SHP77 treated with DMSO at 0.1 percent for 48 hours (cell line): ENCODE results near the gene CKS1B.

ENCODE experiments used
- DNase-seq: peaks from one replicate; lab custom pipeline; 2025; lab: John Stamatoyannopoulos, UW

The CKS1B gene

DNA sequence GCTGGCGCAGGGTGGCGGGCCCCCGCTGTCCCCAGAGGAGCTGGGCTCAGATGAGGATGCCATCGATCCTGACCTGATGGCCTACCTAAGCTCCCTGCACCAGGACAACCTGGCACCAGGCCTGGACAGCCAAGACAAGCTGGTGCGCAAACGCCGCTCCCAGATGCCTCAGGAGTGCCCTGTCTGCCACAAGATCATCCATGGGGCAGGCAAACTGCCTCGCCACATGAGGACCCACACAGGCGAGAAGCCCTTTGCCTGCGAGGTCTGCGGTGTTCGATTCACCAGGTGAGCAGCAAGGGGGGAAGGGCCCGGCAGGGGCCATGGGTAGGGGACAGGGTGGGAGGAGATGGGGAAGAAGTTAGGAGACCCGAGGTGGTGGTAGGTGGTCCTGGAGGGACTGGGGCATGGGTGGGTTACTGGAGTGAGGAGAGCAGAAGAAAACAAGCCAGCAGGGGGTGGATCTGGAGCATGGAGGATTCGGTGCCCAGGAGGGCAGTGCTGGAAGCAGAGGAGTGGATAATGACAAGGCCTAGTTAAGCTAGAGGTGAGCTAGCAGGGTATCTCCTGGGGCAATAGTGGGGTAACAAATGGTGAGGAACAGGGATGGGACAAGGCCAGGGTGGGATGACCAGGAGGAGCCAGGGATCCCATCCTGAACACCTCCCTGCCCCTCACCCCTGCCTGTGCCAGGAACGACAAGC lies 41.2 kb downstream of the CKS1B start:
- DNase-seq, result no peak

DNA sequence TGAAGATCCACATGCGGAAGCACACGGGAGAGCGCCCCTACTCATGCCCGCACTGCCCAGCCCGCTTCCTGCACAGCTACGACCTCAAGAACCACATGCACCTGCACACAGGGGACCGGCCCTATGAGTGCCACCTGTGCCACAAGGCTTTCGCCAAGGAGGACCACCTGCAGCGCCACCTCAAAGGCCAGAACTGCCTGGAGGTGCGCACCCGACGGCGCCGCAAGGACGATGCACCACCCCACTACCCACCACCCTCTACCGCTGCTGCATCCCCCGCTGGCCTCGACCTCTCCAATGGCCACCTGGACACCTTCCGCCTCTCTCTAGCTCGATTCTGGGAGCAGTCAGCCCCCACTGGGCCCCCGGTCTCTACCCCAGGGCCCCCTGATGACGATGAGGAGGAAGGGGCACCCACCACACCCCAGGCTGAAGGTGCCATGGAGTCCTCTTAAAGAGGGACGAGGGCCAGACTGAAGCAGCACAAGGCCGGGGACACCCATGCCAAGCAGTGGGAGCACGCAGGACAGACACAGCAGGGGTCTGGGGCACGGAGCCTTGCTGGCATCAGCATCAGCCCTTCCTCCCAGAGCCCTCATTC lies 41.9 kb downstream of the CKS1B start:
- DNase-seq, result no peak

DNA sequence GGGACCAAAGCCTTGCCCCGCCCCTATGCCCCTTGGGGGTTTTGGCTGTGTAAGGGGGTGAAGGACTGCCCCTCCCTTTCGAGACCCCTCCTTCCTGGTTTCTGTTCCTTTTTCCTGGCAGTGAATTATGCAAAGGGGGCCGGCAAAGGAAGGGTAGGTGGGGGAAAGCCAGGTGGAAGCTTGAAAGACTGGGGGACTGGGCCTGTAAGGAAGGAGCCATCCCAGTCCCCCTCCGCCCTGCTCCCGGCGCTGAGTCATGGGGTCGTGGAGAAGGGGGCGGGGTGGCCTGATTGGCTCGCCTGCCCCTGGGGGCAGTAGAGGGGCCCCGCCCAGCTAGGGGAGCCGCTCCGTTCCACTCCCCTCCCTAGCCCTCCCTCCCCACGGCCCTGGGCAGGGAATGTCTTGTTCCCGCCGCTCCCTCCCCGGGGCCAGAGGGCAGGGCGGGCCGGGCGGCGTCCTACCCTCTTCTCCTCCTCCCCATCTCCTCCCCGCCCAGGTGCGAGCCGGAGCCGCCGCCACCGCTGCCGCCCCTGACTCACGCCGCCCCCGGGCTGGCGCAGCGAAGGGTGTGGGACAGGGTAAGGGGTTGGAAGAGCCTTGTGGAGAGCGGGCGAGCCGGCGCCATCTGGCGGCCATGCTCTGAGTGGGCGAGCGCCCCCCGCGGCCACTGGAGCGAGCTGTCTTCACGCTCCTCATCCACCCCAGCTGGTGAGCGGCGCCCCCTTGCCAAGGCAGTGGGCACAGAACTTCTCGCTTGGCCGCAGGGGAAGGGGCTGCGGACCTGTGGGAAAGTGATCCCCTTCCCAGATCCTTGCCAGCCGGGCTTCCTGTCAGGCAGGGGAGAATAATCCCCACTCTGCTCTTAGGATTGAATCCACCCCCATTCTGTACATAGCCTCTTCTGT lies 42.8 kb downstream of the CKS1B start:
- peak; percentile 87 for DNase-seq

DNA sequence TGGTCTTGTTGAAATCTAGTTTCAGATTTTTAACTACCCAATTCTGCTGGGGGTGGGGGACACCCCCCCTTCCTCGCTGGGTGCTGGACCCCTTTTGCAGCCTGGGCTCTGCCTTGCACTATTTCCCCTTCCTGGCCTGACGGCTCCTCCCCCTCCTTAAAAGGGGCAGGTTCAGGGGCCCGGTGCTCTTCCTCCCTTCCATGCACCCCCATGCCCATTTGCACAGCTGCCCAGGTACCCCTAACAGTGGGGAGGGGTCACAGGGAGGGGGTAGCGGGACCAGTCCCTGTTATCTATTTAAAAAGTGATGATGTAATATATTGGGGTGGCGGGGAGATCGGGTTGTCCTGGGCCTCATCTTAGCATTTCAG lies 43.5 kb downstream of the CKS1B start:
- DNase-seq, result no peak

DNA sequence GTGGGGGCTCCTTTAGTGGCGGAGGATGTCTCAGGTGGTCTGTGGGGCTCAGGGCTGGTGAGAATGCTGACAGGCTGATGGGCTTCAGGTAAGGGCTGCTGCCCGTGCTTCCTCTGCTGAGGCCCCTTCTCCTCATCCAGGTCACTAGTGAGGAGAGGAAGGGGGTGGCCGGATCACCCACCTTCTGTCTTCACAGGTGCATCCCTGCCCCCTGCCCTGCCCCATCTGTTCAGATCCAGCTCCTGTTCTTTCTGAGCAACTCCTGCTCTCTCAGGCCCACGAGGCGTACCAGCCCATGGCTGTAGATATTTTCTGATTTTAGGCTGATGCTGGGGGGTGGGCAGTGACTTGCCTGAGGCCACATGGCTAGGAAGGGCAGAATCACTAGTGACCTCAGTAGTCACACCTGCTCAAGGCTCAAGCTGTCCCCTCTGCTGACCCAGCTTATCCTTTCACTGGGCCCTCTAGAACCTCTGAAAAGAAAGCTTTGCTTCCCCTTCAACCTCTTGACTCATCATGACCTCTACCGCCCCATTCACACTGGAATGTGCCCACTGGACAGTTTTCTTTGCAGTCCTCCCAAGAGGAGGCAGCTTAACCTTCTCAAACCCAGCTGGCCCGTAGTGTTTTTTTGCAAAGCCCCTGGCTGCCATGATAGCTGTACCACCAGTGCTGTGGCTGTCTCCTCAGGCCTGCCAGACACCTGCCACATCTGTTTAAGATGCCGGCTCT lies 44.3 kb downstream of the CKS1B start:
- no peak for DNase-seq

DNA sequence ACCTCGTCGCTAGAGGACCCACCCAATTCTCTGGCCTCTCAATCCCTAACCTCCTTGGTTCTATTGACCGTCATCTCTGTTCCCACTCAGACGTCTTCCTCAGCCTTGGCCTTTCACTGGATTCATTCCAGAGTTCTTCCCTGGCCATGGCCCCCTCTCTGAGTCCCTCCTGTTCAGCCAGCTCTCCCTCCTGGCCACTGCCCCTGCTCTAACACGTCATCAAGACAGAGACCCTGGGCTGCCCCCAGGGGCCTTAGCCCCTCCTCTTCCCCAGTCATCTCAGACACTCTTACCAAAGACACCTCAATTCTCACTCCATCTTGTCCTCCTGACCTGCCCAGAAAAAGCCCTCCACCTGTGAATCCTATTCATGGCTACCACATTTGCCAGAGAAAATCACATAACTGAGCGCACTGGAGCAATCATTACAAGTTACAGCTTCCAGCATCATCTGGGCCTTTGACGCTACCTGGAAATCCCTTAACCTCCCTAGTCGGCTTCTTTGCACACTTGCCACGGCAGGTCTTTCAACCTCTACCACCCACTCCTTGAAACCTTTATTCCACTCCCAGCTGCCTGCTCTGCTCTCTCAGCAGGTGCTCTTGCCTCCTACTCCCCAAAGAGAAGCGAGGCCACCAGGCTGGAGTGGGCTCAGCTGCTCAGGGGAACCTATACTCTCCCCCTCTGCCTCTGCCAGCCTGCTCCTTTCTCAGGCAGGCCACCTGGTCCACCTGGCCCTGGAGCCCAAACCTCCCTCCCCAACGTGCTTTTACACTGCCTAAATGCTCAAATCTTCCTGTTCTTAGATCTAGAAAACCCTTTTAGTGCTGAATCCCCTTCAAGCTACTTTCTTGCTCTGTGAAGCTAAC lies 45.1 kb downstream of the CKS1B start:
- no peak for DNase-seq

DNA sequence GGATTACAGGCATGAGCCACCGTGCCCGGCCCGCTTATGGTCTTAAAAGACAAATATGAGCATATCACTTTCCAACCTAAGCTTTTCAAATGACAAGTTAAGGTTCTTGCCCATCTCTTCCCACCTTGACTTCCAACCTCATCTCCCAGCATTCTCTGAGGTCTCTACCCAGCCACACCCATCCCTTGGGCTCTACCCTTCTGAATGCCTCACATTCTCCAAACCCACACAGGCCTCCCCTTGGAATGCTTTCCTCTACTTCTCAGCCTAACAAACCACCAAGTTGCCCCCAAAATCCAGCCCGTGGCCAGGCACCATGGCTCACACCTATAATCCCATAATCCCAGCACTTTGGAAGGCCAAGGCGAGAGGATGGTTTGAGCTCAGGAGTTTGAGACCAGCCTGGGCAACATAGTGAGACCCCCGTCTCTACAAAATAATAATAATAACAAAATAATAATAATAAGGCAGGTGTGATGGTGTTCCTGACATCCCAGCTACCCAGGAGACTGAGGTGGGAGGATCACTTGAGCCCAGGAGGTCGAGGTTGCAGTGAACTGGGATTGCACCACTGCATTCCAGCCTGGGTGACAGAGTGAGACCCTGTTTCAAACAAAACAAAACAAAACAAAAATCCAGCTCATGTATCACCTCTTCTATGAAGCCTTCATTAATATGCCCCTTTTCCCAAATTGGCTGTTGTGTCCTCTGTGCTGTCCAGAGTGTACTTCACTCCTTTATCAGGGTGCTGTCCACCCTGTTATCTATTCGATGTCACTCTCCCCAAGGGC lies 47.9 kb downstream of the CKS1B start:
- DNase-seq, result no peak

DNA sequence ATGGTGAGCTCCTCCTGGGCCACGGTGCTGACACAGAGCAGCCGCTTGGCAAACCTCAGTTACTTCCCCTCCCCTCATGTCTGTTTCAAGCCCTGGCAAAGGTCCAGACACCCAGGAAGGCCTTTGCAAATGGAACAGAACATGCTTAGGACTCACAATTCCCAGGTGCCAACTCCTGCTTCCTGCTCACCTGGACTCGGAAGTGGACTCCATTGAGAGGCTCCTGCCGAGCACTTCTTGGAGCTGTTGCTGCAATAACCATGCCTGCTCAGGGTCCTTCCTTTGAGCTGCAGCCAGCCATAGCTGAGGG lies 48.4 kb downstream of the CKS1B start:
- DNase-seq, result no peak

DNA sequence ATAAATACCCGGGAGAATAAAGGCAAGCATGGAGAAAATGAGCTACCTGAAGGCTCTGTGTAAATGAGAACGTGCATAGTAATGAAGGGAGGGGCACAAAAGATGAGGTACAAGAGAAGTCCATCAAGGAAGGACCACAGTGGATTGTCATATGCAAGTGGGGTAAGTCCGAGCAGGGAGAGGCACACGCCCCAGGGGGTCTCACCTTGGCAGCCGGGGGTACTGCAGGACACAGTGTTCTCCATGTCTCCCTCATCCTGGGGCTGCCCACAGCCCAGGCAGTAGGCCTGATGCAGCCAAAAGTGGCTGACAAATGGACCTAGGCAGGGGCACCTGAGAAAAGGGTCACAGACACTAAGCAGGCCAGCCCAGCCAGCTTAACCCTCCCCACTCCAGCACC lies 49.1 kb downstream of the CKS1B start:
- no peak for DNase-seq

DNA sequence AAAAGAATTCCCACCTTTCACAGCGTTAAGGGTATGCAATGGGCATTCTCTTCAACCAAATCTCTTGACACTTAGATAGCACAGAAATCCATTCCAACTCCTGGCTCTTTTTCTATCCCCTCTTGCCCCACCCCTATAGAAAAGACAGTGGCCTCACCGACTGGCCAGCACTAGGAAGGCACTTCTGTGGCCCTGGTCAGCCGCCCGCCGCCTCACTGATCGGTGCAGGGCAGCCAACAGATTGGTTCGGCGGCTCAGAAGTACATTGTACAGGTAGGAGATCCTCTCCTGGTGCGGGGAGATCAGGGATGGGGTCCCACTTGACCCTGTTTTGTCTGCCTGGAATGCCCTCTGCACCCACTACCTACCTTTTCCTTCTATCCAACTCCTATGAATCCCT lies 49.8 kb downstream of the CKS1B start:
- no peak for DNase-seq

DNA sequence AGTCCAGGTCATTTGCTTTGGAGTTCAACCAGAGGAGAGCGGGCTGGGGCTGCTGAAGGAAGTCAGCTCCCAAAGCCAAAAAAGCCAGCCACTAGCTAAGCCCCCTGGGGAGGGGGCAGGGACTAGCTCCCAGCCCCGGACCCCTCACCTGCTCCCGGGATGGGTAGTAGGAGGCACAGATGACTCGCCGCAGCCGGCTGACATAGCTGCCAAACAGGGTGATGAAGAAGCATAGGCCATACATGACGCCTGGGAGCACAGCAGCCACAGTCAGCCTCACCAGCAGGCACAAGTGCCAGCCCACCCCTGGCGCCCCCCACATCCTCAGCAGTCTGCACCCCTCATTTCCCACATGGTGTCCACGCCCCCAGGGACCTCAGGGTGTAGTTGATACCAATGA lies 51.7 kb downstream of the CKS1B start:
- DNase-seq, result no peak

DNA sequence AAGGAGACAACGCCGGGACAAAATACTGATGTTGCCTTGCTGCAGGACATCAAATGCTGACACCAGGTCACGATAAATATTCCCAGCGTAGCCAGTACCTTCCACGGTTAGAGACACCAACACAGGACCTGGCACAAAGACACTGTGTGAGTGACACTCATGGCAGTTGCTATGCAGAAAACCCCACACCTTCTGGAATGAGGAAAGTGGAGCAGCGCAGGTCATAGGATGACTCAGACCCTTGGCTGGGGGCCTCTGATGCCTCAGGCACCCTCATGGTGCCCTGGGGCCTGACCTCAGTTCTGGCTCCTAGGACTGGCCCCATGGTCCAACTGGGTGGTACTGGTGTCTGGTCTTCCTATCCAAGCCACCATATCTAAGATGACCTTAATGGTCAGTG lies 52.1 kb downstream of the CKS1B start:
- DNase-seq, result no peak
